NCI-H526 treated with DMSO at 0.1 percent for 48 hours (cell line): ENCODE data around the gene PPDPF.
A peak's percentile ranks its signal among the peaks of the same experiment; 100 is the strongest.
"Not testable (repeated sequence)": the region's sequence is repeated elsewhere in the genome, so short reads cannot be mapped to it uniquely, and the experiment has no call there.

Experiments
- DNase-seq: peaks from one replicate; lab custom pipeline; 2025; lab: John Stamatoyannopoulos, UW

The PPDPF gene

GRCh38 chr20:63500902-63501817 is 19.4 kb upstream of the PPDPF start:
- DNase-seq, result no peak

GRCh38 chr20:63501818-63502670 is 18.5 kb upstream of the PPDPF start:
- DNase-seq, result peak; percentile 37

GRCh38 chr20:63502671-63503172 is 17.8 kb upstream of the PPDPF start:
- no peak for DNase-seq

GRCh38 chr20:63503524-63503923 is 17.0 kb upstream of the PPDPF start:
- DNase-seq, result no peak

GRCh38 chr20:63504642-63505041 is 15.9 kb upstream of the PPDPF start:
- no peak for DNase-seq

GRCh38 chr20:63505281-63505680 is 15.3 kb upstream of the PPDPF start:
- no peak for DNase-seq

GRCh38 chr20:63505723-63506122 is 14.8 kb upstream of the PPDPF start:
- DNase-seq, result no peak

GRCh38 chr20:63507083-63507743 is 13.4 kb upstream of the PPDPF start:
- DNase-seq, result no peak

GRCh38 chr20:63508072-63508768 is 12.3 kb upstream of the PPDPF start:
- peak; percentile 76 for DNase-seq

GRCh38 chr20:63509088-63509564 is 11.4 kb upstream of the PPDPF start:
- no peak for DNase-seq

- no peak for DNase-seq
These were observed 7.4 kb upstream of the PPDPF start for GRCh38 chr20:63513207-63513606.

GRCh38 chr20:63514520-63514919 is 6.0 kb upstream of the PPDPF start:
- DNase-seq, result not testable (repeated sequence)

- DNase-seq, result no peak
These were observed 2.9 kb upstream of the PPDPF start for GRCh38 chr20:63517376-63518309.

GRCh38 chr20:63518351-63518861 is 2.2 kb upstream of the PPDPF start:
- DNase-seq, result no peak

- DNase-seq, result no peak
These were observed 1.5 kb upstream of the PPDPF start for GRCh38 chr20:63518946-63519667.

GRCh38 chr20:63519668-63520503 is 679 bp upstream of the PPDPF start:
- DNase-seq, result no peak

- DNase-seq, result peak; percentile 58
These were observed 503 bp downstream of the PPDPF start for GRCh38 chr20:63520934-63521601.

GRCh38 chr20:63521602-63522001 is 1.0 kb downstream of the PPDPF start:
- DNase-seq, result no peak
